ENCODE data around the gene RNF220. TPM values are rescaled to one million over a fixed set of nuclear protein-coding genes. Genes with fewer than 3 reads are reported as not detected.

The RNF220 gene
- polyA plus RNA-seq, 1 donor from 2014 or later = 142 TPM

DNA sequence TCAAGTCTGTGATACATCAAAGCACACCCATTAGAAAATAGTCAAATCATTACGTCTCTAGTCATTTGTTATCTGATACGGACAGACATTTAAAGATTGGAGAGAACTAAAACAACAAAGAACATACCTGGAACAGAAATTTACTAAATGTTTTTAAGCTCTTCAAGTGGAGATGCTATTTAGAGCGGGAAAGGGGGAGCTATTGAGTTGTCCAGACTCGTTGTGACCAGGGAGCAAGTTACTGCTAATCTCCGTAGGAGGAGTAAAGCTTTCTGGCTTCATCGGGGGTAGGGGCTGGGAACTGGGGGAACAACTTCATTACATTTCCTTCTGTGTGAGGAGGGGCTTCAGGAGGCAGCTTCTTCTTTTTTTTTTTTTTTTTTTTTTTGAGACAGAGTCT lies 129.7 kb downstream of the RNF220 start:
- H3K9me2 ChIP-seq (ENCODE audit: insufficient read depth, low read length) = no peaks in the 10 kb centered on the region
- H3K9me3 ChIP-seq (ENCODE audit: low read length) = no peaks in the 10 kb centered on the region
- no peak for TF ChIP-seq EP300 (conservative IDR thresholded peaks at IDR 0.05; ENCODE audit: poor library complexity, severe bottlenecking)
- TF ChIP-seq TAF1 (IDR thresholded peaks at IDR 0.05; ENCODE audit: low read depth) = no peak
- TF ChIP-seq, protein P1, sequence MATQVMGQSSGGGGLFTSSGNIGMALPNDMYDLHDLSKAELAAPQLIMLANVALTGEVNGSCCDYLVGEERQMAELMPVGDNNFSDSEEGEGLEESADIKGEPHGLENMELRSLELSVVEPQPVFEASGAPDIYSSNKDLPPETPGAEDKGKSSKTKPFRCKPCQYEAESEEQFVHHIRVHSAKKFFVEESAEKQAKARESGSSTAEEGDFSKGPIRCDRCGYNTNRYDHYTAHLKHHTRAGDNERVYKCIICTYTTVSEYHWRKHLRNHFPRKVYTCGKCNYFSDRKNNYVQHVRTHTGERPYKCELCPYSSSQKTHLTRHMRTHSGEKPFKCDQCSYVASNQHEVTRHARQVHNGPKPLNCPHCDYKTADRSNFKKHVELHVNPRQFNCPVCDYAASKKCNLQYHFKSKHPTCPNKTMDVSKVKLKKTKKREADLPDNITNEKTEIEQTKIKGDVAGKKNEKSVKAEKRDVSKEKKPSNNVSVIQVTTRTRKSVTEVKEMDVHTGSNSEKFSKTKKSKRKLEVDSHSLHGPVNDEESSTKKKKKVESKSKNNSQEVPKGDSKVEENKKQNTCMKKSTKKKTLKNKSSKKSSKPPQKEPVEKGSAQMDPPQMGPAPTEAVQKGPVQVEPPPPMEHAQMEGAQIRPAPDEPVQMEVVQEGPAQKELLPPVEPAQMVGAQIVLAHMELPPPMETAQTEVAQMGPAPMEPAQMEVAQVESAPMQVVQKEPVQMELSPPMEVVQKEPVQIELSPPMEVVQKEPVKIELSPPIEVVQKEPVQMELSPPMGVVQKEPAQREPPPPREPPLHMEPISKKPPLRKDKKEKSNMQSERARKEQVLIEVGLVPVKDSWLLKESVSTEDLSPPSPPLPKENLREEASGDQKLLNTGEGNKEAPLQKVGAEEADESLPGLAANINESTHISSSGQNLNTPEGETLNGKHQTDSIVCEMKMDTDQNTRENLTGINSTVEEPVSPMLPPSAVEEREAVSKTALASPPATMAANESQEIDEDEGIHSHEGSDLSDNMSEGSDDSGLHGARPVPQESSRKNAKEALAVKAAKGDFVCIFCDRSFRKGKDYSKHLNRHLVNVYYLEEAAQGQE (IDR thresholded peaks at IDR 0.05; ENCODE audit: borderline replicate concordance) = no peak
- no peak for TF ChIP-seq RAD21 (conservative IDR thresholded peaks at IDR 0.05)
- TF ChIP-seq POLR2AphosphoS5 (IDR thresholded peaks at IDR 0.05) = no peak
- TF ChIP-seq, protein P2, sequence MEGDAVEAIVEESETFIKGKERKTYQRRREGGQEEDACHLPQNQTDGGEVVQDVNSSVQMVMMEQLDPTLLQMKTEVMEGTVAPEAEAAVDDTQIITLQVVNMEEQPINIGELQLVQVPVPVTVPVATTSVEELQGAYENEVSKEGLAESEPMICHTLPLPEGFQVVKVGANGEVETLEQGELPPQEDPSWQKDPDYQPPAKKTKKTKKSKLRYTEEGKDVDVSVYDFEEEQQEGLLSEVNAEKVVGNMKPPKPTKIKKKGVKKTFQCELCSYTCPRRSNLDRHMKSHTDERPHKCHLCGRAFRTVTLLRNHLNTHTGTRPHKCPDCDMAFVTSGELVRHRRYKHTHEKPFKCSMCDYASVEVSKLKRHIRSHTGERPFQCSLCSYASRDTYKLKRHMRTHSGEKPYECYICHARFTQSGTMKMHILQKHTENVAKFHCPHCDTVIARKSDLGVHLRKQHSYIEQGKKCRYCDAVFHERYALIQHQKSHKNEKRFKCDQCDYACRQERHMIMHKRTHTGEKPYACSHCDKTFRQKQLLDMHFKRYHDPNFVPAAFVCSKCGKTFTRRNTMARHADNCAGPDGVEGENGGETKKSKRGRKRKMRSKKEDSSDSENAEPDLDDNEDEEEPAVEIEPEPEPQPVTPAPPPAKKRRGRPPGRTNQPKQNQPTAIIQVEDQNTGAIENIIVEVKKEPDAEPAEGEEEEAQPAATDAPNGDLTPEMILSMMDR (IDR thresholded peaks at IDR 0.05; ENCODE audit: poor library complexity, severe bottlenecking) = no peak
- TF ChIP-seq MXI1 (conservative IDR thresholded peaks at IDR 0.05; ENCODE audit: poor library complexity, severe bottlenecking) = no peak
- no peak for TF ChIP-seq SMC3 (conservative IDR thresholded peaks at IDR 0.05; ENCODE audit: poor library complexity)
- no peak for TF ChIP-seq EZH2 (IDR thresholded peaks at IDR 0.05; ENCODE audit: borderline replicate concordance, insufficient read depth, low read length, poor library complexity, severe bottlenecking)
- H3K36me3 ChIP-seq (ENCODE audit: insufficient read depth, low read length) = no peaks in the 10 kb centered on the region
- no peak overlapping the region for H3K4me2 ChIP-seq (ENCODE audit: low read length)
- no peaks in the 10 kb centered on the region for H3F3A ChIP-seq (ENCODE audit: insufficient read depth, low read length, poor library complexity, severe bottlenecking)
- H3K79me2 ChIP-seq (replicated peaks; ENCODE audit: insufficient read depth, low read length) = no peaks in the 10 kb centered on the region
- peaks cover 11% of the 10 kb centered on the region for H3K27me3 ChIP-seq (ENCODE audit: insufficient read depth, low read depth, low read length)
- no peaks in the 10 kb centered on the region for H4K20me1 ChIP-seq (ENCODE audit: insufficient read depth)
- no peak overlapping the region for H3K9ac ChIP-seq (ENCODE audit: low read length)
- H2AFZ ChIP-seq (ENCODE audit: low read depth, low read length) = no peak overlapping the region
- H3K4me3 ChIP-seq (ENCODE audit: low read length) = no peak overlapping the region
- H3K27ac ChIP-seq (ENCODE audit: low read length) = no peak overlapping the region

DNA sequence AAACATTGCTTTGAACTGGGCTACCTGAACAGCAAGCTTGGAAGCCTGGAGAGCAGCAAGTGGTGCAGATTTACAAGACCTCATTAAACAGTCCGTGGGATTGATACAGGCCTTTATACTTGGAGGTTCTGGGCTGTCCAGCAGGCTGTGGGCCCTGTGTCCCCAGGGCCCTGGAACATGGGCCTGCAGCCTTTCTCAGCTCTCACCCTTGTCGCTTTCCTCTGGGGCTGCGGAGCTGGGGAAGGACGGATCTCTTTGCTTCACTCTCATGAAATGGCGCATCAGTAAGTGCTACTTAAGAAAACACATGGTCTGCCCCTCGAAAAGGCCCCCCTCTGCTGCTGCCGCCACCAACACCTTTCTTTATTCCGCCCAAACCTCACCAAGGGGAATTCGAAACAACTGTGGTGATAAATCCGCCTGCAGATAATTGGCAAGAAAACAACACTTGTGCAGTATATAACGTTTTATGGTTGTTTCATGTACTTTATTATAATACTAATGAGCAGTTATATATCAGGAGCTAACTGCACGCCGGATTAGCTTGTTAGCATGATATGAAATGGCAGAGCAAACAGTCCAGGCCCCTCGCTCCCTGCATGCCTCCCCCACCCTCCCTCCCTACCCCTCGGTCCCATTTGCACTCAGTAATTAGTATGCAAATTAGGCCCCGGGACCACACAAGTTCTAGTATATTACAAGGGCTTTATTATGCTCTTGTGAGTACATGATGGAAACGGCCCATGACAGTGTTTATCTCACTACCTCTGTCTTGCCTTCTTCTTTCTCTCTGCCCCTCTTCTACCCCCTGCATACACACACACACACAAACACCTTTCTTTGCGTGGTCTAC lies 131.5 kb downstream of the RNF220 start:
- no peaks in the 10 kb centered on the region for H3K36me3 ChIP-seq (ENCODE audit: insufficient read depth, low read length)
- no peak overlapping the region for H2AFZ ChIP-seq (ENCODE audit: low read depth, low read length)
- no peaks in the 10 kb centered on the region for H3K9me2 ChIP-seq (ENCODE audit: insufficient read depth, low read length)
- TF ChIP-seq POLR2AphosphoS5 (IDR thresholded peaks at IDR 0.05) = no peak
- no peak for TF ChIP-seq EZH2 (IDR thresholded peaks at IDR 0.05; ENCODE audit: borderline replicate concordance, insufficient read depth, low read length, poor library complexity, severe bottlenecking)
- TF ChIP-seq RAD21 (conservative IDR thresholded peaks at IDR 0.05) = no peak
- TF ChIP-seq TAF1 (IDR thresholded peaks at IDR 0.05; ENCODE audit: low read depth) = no peak
- no peak for TF ChIP-seq MXI1 (conservative IDR thresholded peaks at IDR 0.05; ENCODE audit: poor library complexity, severe bottlenecking)
- no peak for TF ChIP-seq SMC3 (conservative IDR thresholded peaks at IDR 0.05; ENCODE audit: poor library complexity)
- TF ChIP-seq EP300 (conservative IDR thresholded peaks at IDR 0.05; ENCODE audit: poor library complexity, severe bottlenecking) = no peak
- TF ChIP-seq, protein P2 (IDR thresholded peaks at IDR 0.05; ENCODE audit: poor library complexity, severe bottlenecking) = no peak
- TF ChIP-seq, protein P1 (IDR thresholded peaks at IDR 0.05; ENCODE audit: borderline replicate concordance) = no peak
- peaks cover 5% of the 10 kb centered on the region for H3K27me3 ChIP-seq (ENCODE audit: insufficient read depth, low read depth, low read length)
- no peak overlapping the region for H3K27ac ChIP-seq (ENCODE audit: low read length)
- H3K9me3 ChIP-seq (ENCODE audit: low read length) = no peaks in the 10 kb centered on the region
- no peaks in the 10 kb centered on the region for H4K20me1 ChIP-seq (ENCODE audit: insufficient read depth)
- H3K9ac ChIP-seq (ENCODE audit: low read length) = no peak overlapping the region
- H3K4me3 ChIP-seq (ENCODE audit: low read length) = no peak overlapping the region
- no peaks in the 10 kb centered on the region for H3F3A ChIP-seq (ENCODE audit: insufficient read depth, low read length, poor library complexity, severe bottlenecking)
- no peaks in the 10 kb centered on the region for H3K79me2 ChIP-seq (replicated peaks; ENCODE audit: insufficient read depth, low read length)
- no peak overlapping the region for H3K4me2 ChIP-seq (ENCODE audit: low read length)
